GM18508 (cell line): ENCODE measurements around the gene SLC38A2.
"Not testable (repeated sequence)": the region's sequence is repeated elsewhere in the genome, so short reads cannot be mapped to it uniquely, and the experiment has no call there.

Source experiments
- ATAC-seq: cut with Tn5 transposase; IDR thresholded peaks from one replicate; pipeline ENCODE4 v1.9.1; 2021; ENCODE audit warnings: moderate number of reproducible peaks; ENCODE audit not compliant: insufficient read depth, unreplicated experiment

SLC38A2 gene

GRCh38 chr12:46342562-46343033, 30.0 kb downstream of the SLC38A2 start:
- no peak for ATAC-seq

- ATAC-seq, result no peak
Measured at GRCh38 chr12:46339051-46339450, 33.5 kb downstream of the SLC38A2 start.

GRCh38 chr12:46332260-46332659, 40.3 kb downstream of the SLC38A2 start:
- no peak for ATAC-seq

- not testable (repeated sequence) for ATAC-seq
Measured at GRCh38 chr12:46325075-46325474, 47.5 kb downstream of the SLC38A2 start.

- ATAC-seq, result no peak
Measured at GRCh38 chr12:46320731-46321130, 51.8 kb downstream of the SLC38A2 start.

- no peak for ATAC-seq
Measured at GRCh38 chr12:46318037-46318436, 54.5 kb downstream of the SLC38A2 start.
